ENCODE data around the gene NDUFV1.
"Not testable (repeated sequence)": the region's sequence is repeated elsewhere in the genome, so short reads cannot be mapped to it uniquely, and the experiment has no call there.

The NDUFV1 gene

DNA sequence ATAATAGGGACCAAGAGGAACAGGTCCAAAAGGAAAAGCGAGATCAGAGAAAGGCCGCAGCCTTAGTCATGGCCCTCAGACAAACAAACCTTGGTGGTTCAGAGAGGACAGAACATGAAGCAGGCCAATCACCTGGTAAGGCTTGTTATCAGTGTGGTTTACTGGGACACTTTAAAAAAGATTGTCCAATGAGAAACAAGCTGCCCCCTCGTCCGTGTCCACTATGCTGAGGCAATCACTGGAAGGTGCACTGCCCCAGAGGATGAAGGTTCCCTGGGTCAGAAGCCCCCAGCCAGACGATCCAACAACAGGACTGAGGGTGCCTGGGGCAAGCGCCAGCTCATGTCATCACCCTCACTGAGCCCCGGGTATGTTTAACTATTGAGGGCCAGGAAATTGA lies 16.2 kb downstream of the NDUFV1 start:
- not testable (repeated sequence) for FAIRE-seq; DNase-seq (ENCODE audit: extremely low spot score, insufficient read length, low read depth)

DNA sequence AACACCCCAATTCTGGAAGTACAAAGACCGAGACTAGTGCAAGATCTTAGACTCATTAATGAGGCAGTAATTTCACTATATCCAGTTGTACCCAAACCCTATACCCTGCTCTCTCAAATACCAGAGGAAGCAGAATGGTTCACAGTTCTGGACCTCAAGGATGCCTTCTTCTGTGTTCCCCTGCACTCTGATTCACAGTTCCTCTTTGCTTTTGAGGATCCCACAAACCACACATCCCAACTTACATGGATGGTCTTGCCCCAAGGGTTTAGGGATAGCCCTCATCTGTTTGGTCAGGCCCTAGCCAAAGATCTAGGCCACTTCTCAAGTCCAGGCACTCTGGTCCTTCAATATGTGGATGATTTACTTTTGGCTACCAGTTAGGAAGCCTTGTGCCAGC lies 17.1 kb downstream of the NDUFV1 start:
- not testable (repeated sequence) for FAIRE-seq; DNase-seq (ENCODE audit: extremely low spot score, insufficient read length, low read depth)

DNA sequence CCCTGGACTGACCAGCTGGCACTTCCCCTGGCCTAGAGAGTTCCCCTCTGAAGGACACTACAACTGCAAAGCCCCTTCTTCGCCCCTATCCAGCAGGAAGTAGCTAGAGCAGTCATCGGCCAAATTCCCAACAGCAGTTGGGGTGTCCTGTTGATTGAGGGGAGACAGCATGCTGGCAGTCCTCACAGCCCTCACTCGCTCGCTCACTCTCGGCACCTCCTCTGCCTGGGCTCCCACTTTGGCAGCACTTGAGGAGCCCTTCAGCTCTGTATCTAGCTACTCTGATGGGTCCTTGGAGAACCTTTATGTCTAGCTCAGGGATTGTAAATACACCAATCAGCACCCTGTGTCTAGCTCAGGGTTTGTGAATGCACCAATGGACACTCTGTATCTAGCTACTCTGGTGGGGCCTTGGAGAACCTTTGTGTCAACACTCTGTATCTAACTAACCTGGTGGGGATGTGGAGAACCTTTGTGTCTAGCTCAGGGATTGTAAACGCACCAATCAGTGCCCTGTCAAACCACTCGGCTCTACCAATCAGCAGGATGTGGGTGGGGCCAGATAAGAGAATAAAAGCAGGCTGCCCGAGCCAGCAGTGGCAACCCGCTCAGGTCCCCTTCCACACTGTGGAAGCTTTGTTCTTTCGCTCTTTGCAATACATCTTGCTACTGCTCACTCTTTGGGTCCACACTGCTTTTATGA lies 19.5 kb downstream of the NDUFV1 start:
- not testable (repeated sequence) for FAIRE-seq; DNase-seq (ENCODE audit: extremely low spot score, insufficient read length, low read depth)

DNA sequence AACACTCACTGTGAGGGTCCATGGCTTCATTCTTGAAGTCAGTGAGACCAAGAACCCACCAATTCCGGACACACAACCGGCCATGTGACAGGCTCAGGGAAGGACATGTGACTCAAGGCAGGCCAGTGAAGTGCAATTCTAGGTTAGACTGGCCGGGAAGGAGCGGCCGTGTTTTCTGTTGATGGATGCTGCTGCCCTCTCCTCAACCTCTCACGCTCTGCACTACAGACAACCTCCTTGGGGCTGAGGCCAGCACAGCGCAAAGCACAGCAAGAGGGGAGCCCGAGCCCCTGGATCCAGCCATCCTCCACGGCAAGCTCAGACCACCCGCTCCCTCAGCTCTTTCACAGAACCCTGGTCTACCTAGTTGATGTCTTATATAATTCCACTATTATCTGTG lies 20.2 kb downstream of the NDUFV1 start:
- DNase-seq (ENCODE audit: extremely low spot score, insufficient read length, low read depth), result no peak
- no peak for FAIRE-seq

DNA sequence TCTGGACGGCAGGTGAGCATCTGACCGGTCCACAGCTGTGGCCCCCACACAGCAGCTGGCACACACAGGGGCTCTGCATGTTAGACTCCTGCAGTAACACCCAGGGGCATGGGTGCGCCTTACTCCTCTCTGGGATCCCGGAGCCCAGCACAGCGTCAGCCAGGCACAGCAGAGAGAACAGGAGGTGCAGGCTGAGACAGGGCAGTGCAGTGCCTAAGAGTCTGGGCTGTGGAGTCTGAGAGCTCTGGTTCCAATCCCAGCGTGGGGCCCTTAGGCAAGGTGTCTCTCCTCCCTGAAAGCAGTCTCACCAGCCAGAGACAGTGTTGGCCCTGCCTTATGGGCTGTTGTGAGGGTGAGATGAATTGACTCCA lies 20.7 kb downstream of the NDUFV1 start:
- DNase-seq (ENCODE audit: extremely low spot score, insufficient read length, low read depth), result no peak
- no peak for FAIRE-seq

DNA sequence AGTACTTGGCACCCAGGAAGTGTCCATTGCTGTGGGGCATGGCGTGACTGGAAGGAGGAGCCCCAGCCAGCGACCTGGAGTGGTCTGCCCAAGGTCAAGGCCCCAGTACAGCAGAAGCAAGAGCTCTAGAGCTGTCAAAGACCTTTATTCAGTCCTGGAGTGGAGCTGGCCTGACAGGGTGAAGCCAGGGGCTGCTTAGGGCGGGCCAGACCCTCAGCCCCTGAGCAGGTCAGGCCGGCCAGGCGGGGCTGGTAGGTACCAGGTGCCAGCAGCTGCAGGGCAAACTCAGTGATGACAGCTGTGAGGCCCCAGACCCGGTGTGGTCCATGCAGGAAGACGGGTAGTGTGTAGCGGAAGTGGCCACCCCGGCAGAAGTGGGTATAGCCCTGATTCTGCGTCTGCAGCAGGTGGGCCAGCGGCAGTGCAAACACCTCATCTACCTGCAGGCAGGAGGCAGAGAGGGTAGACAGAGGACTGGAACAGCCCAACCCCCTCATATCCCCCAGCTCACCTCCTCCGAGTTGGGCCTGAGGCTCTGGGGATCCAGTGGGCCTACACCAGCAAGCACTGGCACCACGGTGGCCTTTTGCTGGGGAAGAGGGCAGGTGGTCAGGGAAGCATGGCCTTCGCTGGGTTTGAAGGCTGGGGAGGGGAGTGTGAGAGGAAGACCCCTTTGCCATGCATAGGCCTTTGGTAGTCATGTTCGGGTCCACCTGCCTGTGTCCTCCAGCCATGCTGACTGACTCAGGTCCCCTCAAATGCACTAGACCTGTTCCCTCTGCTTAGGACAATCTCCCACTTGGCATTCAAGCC lies 21.3 kb downstream of the NDUFV1 start:
- FAIRE-seq (no peak), DNase-seq (ENCODE audit: extremely low spot score, insufficient read length, low read depth) (no peak)

- FAIRE-seq (no peak), DNase-seq (ENCODE audit: extremely low spot score, insufficient read length, low read depth) (no peak)
These were observed 22.1 kb downstream of the NDUFV1 start for GRCh38 chr11:67628710-67629385.

DNA sequence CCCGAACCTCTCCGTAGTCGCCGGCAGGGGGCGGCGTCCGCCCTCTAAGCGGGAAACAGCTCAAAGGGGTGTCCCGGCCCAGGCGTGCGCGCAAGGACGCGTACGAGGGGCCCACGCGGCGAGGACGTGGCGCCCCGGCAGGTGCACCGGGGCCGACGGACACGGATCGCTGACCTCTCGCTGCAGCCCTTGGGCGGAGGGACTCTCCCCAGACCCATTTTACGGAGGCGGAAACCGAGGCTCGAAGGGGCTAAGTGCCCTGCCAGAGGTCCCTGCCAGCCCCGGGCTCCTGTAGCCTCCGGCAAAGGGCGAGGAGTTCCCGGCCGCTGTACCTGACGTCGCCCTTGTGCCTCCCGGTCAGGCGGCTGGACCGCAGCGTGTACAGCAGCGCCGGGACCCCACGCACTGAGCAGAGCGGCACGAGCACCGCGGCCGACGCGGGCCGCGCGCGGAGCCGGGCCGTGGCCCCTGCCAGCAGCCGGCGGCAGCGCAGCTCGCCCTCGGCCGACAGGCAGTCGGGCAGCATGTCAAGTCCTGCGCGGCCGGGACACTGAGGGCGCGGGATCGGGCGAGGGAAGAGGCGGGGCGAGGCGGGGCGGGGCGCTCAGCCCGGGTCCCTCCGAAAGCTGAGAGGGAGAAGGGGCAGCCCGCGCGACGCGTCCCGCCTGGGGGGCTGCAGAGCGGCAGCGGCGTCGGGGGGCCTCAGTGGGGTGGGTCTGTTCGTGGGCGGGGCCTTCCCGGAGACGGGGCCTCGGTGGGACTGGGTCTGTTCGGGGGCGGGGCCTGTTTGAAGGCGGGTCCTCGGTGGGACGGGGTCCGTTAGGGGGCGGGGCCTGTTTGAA lies 22.9 kb downstream of the NDUFV1 start, which contains the start of gene NUDT8:
Gene NUDT8 (minus strand): TSS at position 552 of the 842 bp plus-strand sequence. CDS start 26 bp downstream, at position 526.
- DNase-seq (ENCODE audit: extremely low spot score, insufficient read length, low read depth) (no peak), FAIRE-seq (peak; percentile 67)

GRCh38 chr11:67630228-67630942 lies 23.6 kb downstream of the NDUFV1 start:
- peak; percentile 95 for DNase-seq (ENCODE audit: extremely low spot score, insufficient read length, low read depth)
- peak; percentile 94 for FAIRE-seq

- DNase-seq (ENCODE audit: extremely low spot score, insufficient read length, low read depth) (no peak), FAIRE-seq (no peak)
These were observed 24.2 kb downstream of the NDUFV1 start for GRCh38 chr11:67630943-67631331.

DNA sequence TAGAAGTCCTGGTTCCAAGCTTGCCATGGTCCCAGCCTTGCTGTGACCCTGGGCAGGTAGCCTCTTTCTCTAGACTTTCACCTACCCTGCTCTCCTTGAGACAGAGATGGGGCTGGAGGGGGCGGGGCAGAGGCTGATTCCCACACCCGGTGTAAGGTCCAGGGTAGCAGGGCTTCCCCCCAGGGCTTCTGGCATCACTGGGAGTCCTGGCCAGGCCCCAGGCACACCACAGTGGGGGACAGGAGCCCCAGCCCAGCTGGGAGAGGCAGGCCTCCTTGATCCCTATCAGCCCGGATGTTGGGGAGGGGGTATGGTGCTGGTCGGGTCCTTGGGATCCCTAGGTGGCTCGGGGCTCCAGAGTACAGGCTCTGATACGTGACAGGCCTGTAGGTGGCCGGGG lies 24.7 kb downstream of the NDUFV1 start:
- FAIRE-seq, result no peak

GRCh38 chr11:67631853-67632174 lies 25.1 kb downstream of the NDUFV1 start:
- DNase-seq (ENCODE audit: extremely low spot score, insufficient read length, low read depth) (no peak), FAIRE-seq (no peak)

More for the DNA sequence above, 24.7 kb downstream of the NDUFV1 start:
- no peak for DNase-seq (ENCODE audit: extremely low spot score, insufficient read length, low read depth)

- no peak for DNase-seq (ENCODE audit: extremely low spot score, insufficient read length, low read depth)
- no peak for FAIRE-seq
These were observed 25.6 kb downstream of the NDUFV1 start for GRCh38 chr11:67632175-67632981.

GRCh38 chr11:67632982-67633755 lies 26.4 kb downstream of the NDUFV1 start:
- FAIRE-seq (no peak), DNase-seq (ENCODE audit: extremely low spot score, insufficient read length, low read depth) (no peak)

DNA sequence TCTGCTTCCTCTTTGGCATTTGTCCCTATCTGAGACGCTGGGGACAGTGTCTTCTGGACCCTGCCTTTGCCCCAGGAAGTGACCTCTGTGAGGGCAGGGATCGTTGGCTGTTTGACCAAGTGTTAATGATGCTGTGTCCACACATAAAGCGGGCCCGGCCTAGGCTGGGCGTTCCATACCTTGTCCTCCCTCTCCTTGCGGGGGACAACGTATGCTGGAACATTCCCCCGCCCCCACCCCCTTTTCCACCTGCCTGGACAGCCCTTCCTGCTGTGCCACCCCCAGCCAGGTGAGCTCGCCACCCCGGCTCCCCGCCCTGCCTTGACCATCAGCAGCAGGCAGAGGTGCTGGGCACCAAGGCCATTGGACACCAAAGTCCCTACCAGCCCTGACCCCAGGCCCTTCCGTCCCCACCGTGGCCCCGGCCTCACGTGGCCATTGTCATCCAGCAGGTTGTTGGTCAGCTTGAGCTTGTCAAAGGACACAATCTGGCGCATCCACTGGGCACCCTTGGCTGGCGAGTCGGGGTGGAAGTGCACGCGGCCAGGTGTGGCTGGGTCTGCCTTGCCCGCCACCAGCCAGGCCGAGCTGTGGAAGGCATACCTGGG lies 27.1 kb downstream of the NDUFV1 start:
- DNase-seq (ENCODE audit: extremely low spot score, insufficient read length, low read depth) (no peak), FAIRE-seq (no peak)

DNA sequence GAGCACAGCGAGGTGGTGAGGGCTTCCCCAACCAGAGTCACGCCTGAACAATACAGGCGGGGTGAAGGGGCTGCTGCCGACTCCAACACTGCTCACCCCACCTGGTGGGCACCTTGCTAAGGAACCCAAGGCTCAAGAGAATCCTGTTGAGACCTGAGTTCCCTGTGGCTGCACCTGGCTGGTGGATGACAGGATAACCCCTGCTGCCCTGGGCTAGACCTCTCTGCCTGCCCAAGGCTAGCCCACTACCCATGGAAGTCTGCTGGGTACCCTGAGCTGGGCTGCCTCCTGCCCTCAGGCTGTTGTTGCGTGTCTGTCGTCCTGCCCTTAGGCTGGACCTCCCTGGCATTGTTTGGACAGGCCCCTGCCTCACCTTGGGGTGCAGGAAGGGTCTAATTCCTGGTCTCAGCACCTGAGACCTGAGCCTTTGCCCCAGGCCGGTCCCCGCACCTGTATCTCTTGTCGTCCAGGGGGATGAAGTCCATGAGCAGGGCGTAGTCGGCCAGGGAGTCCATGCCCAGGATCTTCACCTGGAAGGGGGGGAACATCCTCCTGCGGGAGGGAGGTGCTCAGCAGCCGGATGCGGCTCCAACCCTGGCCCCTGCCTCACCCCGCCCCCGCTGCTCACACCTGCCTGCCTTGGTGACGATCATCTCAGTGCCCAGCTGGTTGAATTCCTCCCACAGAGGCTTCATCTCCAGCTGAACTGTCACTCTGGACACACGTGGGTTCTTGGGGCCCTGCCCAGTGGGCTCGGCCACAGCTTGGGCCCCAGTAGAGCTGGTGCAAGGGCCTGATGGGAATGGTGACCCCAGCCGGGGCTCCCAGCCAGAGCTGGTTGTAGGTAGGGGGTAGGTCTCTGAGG lies 27.9 kb downstream of the NDUFV1 start:
- FAIRE-seq (no peak), DNase-seq (ENCODE audit: extremely low spot score, insufficient read length, low read depth) (no peak)

GRCh38 chr11:67635231-67635521 lies 28.4 kb downstream of the NDUFV1 start:
- no peak for FAIRE-seq

More at GRCh38 chr11:67635231-67635521, 28.4 kb downstream of the NDUFV1 start:
- no peak for DNase-seq (ENCODE audit: extremely low spot score, insufficient read length, low read depth)

All from GM18507 (cell line).